Measurements from ENCODE around the gene NAP1L1. TPM values are rescaled to one million over a fixed set of nuclear protein-coding genes. Genes with fewer than 3 reads are reported as not detected.

NAP1L1 gene
- total RNA-seq, 1 donor from 2014 or later: 473 TPM

GRCh38 chr12:76117067-76117691, 32.7 kb upstream of the NAP1L1 start:
- no peak for DNase-seq (ENCODE audit: low read depth)
- H3K4me3 ChIP-seq (ENCODE audit: low read depth, low read length): no peak overlapping the region
- no peak for TF ChIP-seq CTCF (conservative IDR thresholded peaks at IDR 0.05; ENCODE audit: low read depth, low read length)

DNA sequence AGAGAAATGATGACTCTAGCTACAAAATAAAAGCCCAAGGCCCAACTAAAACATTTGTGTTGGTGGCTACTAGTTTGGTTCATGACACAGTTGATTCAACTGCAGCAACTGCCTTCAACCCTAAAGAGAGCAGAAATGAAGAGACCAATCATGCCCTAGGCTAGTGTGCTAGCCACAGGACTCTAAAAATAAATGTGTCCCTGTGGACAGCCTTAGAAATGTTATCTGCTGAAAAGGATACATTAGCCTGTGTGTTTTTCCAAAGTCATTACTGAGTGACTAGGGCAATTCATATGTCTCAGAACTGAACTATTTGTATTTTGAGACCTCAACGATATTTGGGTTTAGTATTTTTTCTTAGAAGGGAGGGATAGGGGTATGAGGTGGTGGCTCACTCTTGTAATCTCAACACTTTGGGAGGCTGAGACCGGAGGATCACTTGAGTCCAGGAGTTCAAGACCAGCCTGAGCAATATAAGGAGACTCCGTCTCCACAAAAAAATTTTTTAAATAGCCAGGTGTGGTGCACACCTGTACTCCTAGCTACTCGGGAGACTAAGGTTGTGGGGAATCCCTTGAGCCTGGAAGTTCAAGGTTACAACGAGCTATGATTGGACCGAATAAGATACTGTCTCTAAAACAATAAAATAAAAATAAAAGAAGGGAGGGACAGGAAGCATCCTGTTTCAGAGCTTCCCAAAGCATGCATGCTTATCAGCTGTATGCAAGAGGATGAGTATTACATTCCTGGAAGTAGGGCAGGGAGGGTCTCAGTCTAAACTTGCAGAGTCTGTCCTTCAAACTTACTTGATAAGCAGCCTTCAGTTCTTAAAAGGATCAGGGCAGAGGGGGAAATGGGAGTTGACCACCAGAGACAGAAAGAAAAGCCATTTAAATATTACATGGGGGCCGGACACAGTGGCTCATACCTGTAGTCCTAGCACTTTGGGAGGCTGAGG, 29.6 kb upstream of the NAP1L1 start:
- TF ChIP-seq CTCF (conservative IDR thresholded peaks at IDR 0.05; ENCODE audit: low read depth, low read length): no peak
- no peak overlapping the region for H3K4me3 ChIP-seq (ENCODE audit: low read depth, low read length)
- no peak for DNase-seq (ENCODE audit: low read depth)

- no peak overlapping the region for H3K4me3 ChIP-seq (ENCODE audit: low read depth, low read length)
- no peak for TF ChIP-seq CTCF (conservative IDR thresholded peaks at IDR 0.05; ENCODE audit: low read depth, low read length)
- DNase-seq (ENCODE audit: low read depth): no peak
Observed at GRCh38 chr12:76111209-76111749, 26.8 kb upstream of the NAP1L1 start.

DNA sequence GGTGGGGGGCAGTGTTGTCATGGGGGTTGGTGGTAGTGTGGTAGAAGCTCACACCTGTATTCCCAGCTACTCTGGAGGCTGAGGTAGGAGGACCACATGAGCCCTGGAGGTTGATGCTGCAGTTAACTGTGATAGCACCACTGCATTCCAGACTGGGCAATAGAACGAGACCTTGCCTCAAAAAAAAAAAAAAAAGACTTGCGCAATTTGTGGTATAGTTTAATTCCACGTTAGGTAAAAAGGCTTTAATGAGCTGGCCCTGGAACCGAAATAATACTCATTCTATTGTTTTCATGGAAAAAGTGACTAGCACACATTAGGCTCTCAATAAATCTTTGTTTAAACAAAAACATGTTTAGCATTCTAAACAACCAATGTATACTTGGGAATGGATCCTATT, 25.4 kb upstream of the NAP1L1 start:
- no peak overlapping the region for H3K4me3 ChIP-seq (ENCODE audit: low read depth, low read length)
- DNase-seq (ENCODE audit: low read depth): no peak
- TF ChIP-seq CTCF (conservative IDR thresholded peaks at IDR 0.05; ENCODE audit: low read depth, low read length): no peak

DNA sequence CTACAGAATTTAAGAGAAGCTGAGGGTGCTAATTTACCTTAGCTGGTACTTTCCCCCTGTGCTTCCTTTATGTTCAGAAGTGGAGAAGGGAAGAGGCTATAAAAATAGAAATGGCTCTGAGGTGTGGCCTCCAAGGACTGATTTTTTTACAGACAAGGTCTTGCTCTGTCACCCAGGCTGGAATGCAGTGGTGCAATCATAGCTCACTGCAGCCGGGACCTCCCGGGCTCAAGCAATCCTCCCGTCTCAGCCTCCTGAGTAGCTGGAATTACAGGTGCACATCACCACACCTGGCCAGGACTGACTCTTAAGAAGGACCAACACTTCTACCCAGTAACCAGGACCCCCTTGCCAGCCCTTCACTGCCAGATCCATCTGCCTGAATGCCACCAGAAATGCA, 23.9 kb upstream of the NAP1L1 start:
- no peak for TF ChIP-seq CTCF (conservative IDR thresholded peaks at IDR 0.05; ENCODE audit: low read depth, low read length)
- H3K4me3 ChIP-seq (ENCODE audit: low read depth, low read length): no peak overlapping the region
- DNase-seq (ENCODE audit: low read depth): no peak

- TF ChIP-seq CTCF (conservative IDR thresholded peaks at IDR 0.05; ENCODE audit: low read depth, low read length): no peak
- no peak for DNase-seq (ENCODE audit: low read depth)
- H3K4me3 ChIP-seq (ENCODE audit: low read depth, low read length): no peak overlapping the region
Observed at GRCh38 chr12:76106631-76107030, 22.1 kb upstream of the NAP1L1 start.
